Natural killer cell (primary cell): Measurements from ENCODE around the gene ARID1B. TPM values are rescaled to one million over a fixed set of nuclear protein-coding genes. Genes with fewer than 3 reads are reported as not detected.

Experiments
- ATAC-seq, 3 donors: fragments of 150-1000 bp in 2 of 3; fragments of 200-7000 bp in 1 of 3; cut with Tn5 transposase; 1 replicate in 1 of 3; 2 replicates in 2 of 3; pipeline ENCODE4 v1.10.0; 2021; ENCODE audit warnings: mild to moderate bottlenecking in 2 of 3, moderate library complexity in 2 of 3
- DNase-seq, 2 donors: peaks; one replicate each; pipeline versions ENCODE4 v3.0.0 to v3.0.0-alpha.2; 2013 to 2021; ENCODE audit warnings: mixed read lengths in 1 of 2
- H3K27ac ChIP-seq: one replicate; pipeline ENCODE4 v1.5.1; 2013; ENCODE audit warnings: mild to moderate bottlenecking, low read length
- H3K27me3 ChIP-seq: one replicate; pipeline ENCODE4 v1.6.1; 2013; ENCODE audit warnings: low read length; ENCODE audit not compliant: control insufficient read depth, insufficient read depth
- H3K36me3 ChIP-seq: one replicate; pipeline ENCODE4 v1.6.1; 2013; ENCODE audit warnings: low read length; ENCODE audit not compliant: control insufficient read depth, insufficient read depth
- H3K4me1 ChIP-seq: one replicate; pipeline ENCODE4 v1.6.1; 2013; ENCODE audit warnings: low read length; ENCODE audit not compliant: control insufficient read depth, insufficient read depth
- H3K4me3 ChIP-seq: one replicate; pipeline ENCODE4 v1.5.1; 2013; ENCODE audit warnings: low read length
- H3K9me3 ChIP-seq: one replicate; pipeline ENCODE4 v1.6.1; 2013; ENCODE audit warnings: low read length; ENCODE audit not compliant: control insufficient read depth, insufficient read depth
- H3K27ac Mint-ChIP-seq, 2 donors: one replicate each; pipeline ENCODE4 v1.8.0; 2022; ENCODE audit warnings: mild to moderate bottlenecking in 2 of 2, mixed read lengths in 2 of 2, moderate library complexity in 1 of 2
- H3K27me3 Mint-ChIP-seq, 2 donors: one replicate each; pipeline ENCODE4 v1.8.0; 2022; ENCODE audit warnings: low read depth in 2 of 2, mixed read lengths in 2 of 2
- H3K36me3 Mint-ChIP-seq: one replicate; pipeline ENCODE4 v1.8.0; 2022; ENCODE audit warnings: mixed read lengths
- H3K4me1 Mint-ChIP-seq, 2 donors: one replicate each; pipeline ENCODE4 v1.8.0; 2022; ENCODE audit warnings: mixed read lengths in 2 of 2
- H3K4me3 Mint-ChIP-seq: one replicate; pipeline ENCODE4 v1.8.0; 2022; ENCODE audit warnings: mild to moderate bottlenecking, moderate library complexity, mixed read lengths
- H3K9me3 Mint-ChIP-seq, 2 donors: one replicate each; pipeline ENCODE4 v1.8.0; 2022; ENCODE audit warnings: mixed read lengths in 2 of 2
- CTCF ChIP-seq: fragments of 200-600 bp; IDR thresholded peaks from one replicate; pipeline ENCODE4 v1.8.0; 2022; ENCODE audit warnings: antibody characterized with exemption
- WGBS: methylation state at CpG from one replicate; pipeline ENCODE4 v1.1.7; 2013; ENCODE audit warnings: missing lambda C conversion rate; ENCODE audit not compliant: insufficient coverage; 5-methylcytosine and 5-hydroxymethylcytosine counted together
- intact Hi-C: fragments of 100-400 bp; cut with micrococcal nuclease; formaldehyde crosslinking; loops from one replicate; pipeline ENCODE4 v1.14.2; 2022
- total RNA-seq, 4 donors: library from RNA; stranded (reverse); fragments of 120-200 nt in 1 of 4; gene quantifications; one replicate each; pipeline versions ENCODE4 v1.2.3 to v1.2.4, GENCODE V29; 2013 to 2022

Gene ARID1B
- total RNA-seq, 3 donors from 2014 or later (not counting 1 experiment from before 2014, with no cell fraction given), result 180 to 201 (median 189) TPM

DNA sequence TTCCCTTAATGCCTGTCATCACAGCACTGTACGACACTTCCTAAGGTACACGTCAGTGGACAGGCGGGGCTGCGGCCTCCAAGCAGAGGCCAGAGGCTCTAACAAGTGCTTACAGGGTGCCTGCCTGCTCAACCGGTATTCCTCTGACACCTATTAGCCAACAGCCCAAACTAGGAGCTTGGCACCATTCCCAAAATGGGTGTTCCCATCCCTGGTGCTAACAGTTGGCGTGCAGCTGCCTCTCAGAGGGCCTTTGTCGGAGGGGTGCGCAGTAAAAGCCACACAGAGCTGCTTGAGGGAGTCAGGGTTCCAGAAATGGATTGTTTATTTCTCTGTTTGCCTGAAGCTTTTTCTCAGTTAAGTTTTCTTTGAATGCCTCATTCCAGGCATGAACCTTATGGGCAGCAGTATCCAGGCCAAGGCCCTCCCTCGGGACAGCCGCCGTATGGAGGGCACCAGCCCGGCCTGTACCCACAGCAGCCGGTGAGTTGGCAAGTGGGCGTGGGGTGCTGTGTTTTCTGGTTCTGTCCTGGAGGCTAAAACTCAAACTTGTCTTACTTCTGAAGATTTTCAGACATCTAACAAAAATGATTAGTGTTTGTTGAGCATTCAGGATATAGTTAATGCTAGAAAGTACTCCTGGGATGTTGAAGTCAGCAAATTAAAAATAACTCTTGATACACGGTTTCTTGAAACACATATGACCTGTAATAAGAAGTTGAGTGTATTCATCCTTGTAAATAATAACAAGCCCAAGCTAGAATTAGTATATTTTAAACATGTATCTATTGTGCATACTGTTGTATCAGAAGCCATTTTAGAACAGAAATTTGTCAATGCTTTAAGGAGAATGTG lies 421.5 kb downstream of the ARID1B start:
- Histone ChIP-seq H3K4me1 (no peaks in the 10 kb centered on the region), H3K27ac (no peak overlapping the region), H3K9me3 (no peaks in the 10 kb centered on the region), H3K4me3 (no peak overlapping the region), H3K36me3 (peaks cover 63% of the 10 kb centered on the region), H3K27me3 (no peaks in the 10 kb centered on the region)
- Mint-ChIP-seq H3K4me3 (no peak overlapping the region), H3K9me3 (no peaks in the 10 kb centered on the region), H3K27ac (no peak overlapping the region), H3K36me3 (peaks cover 24% of the 10 kb centered on the region), H3K27me3 (no peaks in the 10 kb centered on the region), H3K4me1 (peaks cover 0 to 7% of the 10 kb centered on the region in 2 donors)
- intact Hi-C loops, result no loop called here
- DNase-seq (no peak), ATAC-seq (no peak)
- 97% methylated on average over 14 of the region's 15 CpGs for WGBS
- no peak for TF ChIP-seq CTCF

DNA sequence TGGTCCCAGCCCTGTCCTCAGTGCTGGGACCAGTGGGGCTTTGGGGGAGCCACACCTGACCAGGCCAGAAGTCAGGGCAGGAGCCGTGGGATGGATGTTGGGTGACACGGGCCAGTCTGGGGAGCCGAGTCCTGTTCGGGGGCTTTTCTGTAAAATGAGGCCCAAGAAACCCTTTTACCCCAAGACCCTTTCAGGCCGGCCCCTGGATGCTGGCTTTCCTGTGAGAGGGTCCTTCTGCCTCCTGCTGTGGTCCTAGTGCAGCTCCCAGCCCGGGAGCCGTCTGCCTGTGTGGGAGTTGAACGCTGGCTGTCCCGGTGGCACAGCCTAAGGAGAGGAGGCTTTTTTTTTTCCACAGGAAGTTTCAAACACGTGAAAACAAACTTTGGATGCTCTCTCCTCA lies 422.9 kb downstream of the ARID1B start:
- H3K27ac Mint-ChIP-seq, result no peak overlapping the region
- DNase-seq (no peak), ATAC-seq (no peak)
- no peaks in the 10 kb centered on the region for H3K9me3 ChIP-seq
- H3K27me3 Mint-ChIP-seq, result no peaks in the 10 kb centered on the region
- no peaks in the 10 kb centered on the region for H3K27me3 ChIP-seq
- 100% methylated on average over 10 of the region's 10 CpGs for WGBS
- peaks cover 72% of the 10 kb centered on the region for H3K36me3 ChIP-seq
- H3K4me3 Mint-ChIP-seq, result no peak overlapping the region
- no peaks in the 10 kb centered on the region for H3K4me1 ChIP-seq
- H3K27ac ChIP-seq, result no peak overlapping the region
- H3K36me3 Mint-ChIP-seq, result peaks cover 29% of the 10 kb centered on the region
- H3K4me3 ChIP-seq, result no peak overlapping the region
- intact Hi-C loops, result no loop called here
- TF ChIP-seq CTCF, result no peak
- no peaks in the 10 kb centered on the region for H3K9me3 Mint-ChIP-seq
- peaks cover 0 to 4% of the 10 kb centered on the region in 2 donors for H3K4me1 Mint-ChIP-seq

DNA sequence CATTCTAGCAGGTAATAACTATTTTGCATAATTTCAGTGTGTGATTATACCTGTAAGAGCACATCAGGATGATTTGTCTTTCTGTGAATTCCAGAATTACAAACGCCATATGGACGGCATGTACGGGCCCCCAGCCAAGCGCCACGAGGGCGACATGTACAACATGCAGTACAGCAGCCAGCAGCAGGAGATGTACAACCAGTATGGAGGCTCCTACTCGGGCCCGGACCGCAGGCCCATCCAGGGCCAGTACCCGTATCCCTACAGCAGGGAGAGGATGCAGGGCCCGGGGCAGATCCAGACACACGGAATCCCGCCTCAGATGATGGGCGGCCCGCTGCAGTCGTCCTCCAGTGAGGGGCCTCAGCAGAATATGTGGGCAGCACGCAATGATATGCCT lies 423.4 kb downstream of the ARID1B start:
- Histone ChIP-seq H3K27me3 (no peaks in the 10 kb centered on the region), H3K4me3 (no peak overlapping the region), H3K36me3 (peaks cover 71% of the 10 kb centered on the region), H3K9me3 (no peaks in the 10 kb centered on the region), H3K4me1 (no peaks in the 10 kb centered on the region), H3K27ac (no peak overlapping the region)
- H3K27ac Mint-ChIP-seq, result no peak overlapping the region
- peaks cover 33% of the 10 kb centered on the region for H3K36me3 Mint-ChIP-seq
- H3K9me3 Mint-ChIP-seq, result no peaks in the 10 kb centered on the region
- H3K27me3 Mint-ChIP-seq, result no peaks in the 10 kb centered on the region
- peaks cover 0 to 4% of the 10 kb centered on the region in 2 donors for H3K4me1 Mint-ChIP-seq
- WGBS, result 98% methylated on average over 17 of the region's 17 CpGs
- no peak overlapping the region for H3K4me3 Mint-ChIP-seq
- TF ChIP-seq CTCF, result no peak
- no peak for DNase-seq
- intact Hi-C loops, result no loop called here
- no peak for ATAC-seq
